ENCODE measurements around the gene MAN1B1.

MAN1B1 gene

GRCh38 chr9:137069508-137070091, 17.2 kb upstream of the MAN1B1 start:
- peak; percentile 22 for DNase-seq

GRCh38 chr9:137070201-137070905, 16.4 kb upstream of the MAN1B1 start, which contains the start of gene SAPCD2:
Gene SAPCD2, minus strand, starts transcription at chr9:137070557. Its CDS starts 97 bp downstream, at chr9:137070460.
- peak; percentile 95 for DNase-seq

- peak; percentile 59 for DNase-seq
Measured at GRCh38 chr9:137070906-137071275, 15.9 kb upstream of the MAN1B1 start.

- no peak for DNase-seq
Measured at GRCh38 chr9:137071282-137071681, 15.5 kb upstream of the MAN1B1 start.

- DNase-seq: no peak
Measured at GRCh38 chr9:137073992-137074399, 12.8 kb upstream of the MAN1B1 start.

GRCh38 chr9:137074657-137075274, 12.0 kb upstream of the MAN1B1 start:
- no peak for DNase-seq

GRCh38 chr9:137075275-137075775, 11.5 kb upstream of the MAN1B1 start:
- DNase-seq: no peak

- DNase-seq: no peak
Measured at GRCh38 chr9:137076636-137077009, 10.2 kb upstream of the MAN1B1 start.

GRCh38 chr9:137077010-137077747, 9.6 kb upstream of the MAN1B1 start, which contains the start of gene UAP1L1:
Gene UAP1L1, plus strand, starts transcription at chr9:137077517. Its CDS starts 16 bp downstream, at chr9:137077533.
- peak; percentile 38 for DNase-seq

GRCh38 chr9:137077758-137078693, 8.8 kb upstream of the MAN1B1 start:
- DNase-seq: no peak

- DNase-seq: no peak
Measured at GRCh38 chr9:137078701-137079400, 7.9 kb upstream of the MAN1B1 start.

- DNase-seq: no peak
Measured at GRCh38 chr9:137079401-137079787, 7.4 kb upstream of the MAN1B1 start.

- DNase-seq: no peak
Measured at GRCh38 chr9:137080260-137081122, 6.3 kb upstream of the MAN1B1 start.

GRCh38 chr9:137082222-137082924, 4.4 kb upstream of the MAN1B1 start:
- no peak for DNase-seq

GRCh38 chr9:137082925-137083290, 3.9 kb upstream of the MAN1B1 start:
- no peak for DNase-seq

GRCh38 chr9:137083394-137084004, 3.3 kb upstream of the MAN1B1 start:
- peak; percentile 16 for DNase-seq

- DNase-seq: no peak
Measured at GRCh38 chr9:137084526-137084925, 2.3 kb upstream of the MAN1B1 start.

GRCh38 chr9:137085920-137086530, 760 bp upstream of the MAN1B1 start:
- DNase-seq: no peak

GRCh38 chr9:137087409-137087925, 682 bp downstream of the MAN1B1 start:
- DNase-seq: no peak

All from NCI-H2171 (cell line).